RWPE1 (cell line): ENCODE measurements around the gene ANK2.

Experiments used
- CTCF ChIA-PET: fragments of 350-600 bp; sonication (Branson Sonifier 250); formaldehyde crosslinking; extraction: SDS; loops from one replicate; lab custom pipeline; 2021; lab: Yijun Ruan, JAX
- POLR2A ChIA-PET: fragments of 400-600 bp; formaldehyde crosslinking; extraction: SDS; loops from one replicate; lab custom pipeline; 2020; ENCODE audit warnings: antibody characterized with exemption; ENCODE audit not compliant: low non-redundant PET; lab: Yijun Ruan, JAX
- DNase-seq: peaks from one replicate; pipeline ENCODE4 v3.0.0; 2012; ENCODE audit warnings: low spot score
- H3K27ac ChIP-seq: fragments of 450-650 bp; 2 replicates; pipeline ENCODE4 v1.5.1; 2017
- CTCF ChIP-seq: fragments of 450-650 bp; conservative IDR thresholded peaks from 2 replicates; pipeline ENCODE4 v1.5.1; 2017; ENCODE audit warnings: low read depth, mild to moderate bottlenecking

Gene ANK2

DNA sequence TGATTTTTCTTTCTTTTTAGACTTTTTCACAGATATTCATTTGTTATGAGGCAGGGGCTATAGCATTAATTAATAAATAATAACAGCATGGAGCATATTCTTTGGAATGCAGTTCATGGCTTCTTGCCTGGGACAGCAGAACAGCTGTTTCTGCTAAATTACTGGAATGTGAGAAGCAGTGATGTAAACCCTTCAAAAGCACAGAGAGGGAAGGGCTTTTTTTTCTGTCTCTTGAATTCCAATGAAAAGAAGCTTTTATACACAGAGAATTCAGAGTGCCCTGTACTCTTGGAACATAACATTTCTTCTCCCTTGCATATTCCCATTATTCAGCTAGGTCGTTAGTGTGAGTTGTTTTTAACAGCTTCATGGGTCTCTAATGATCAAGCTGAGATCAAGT is 28.5 kb upstream of the ANK2 start:
- ChIA-PET POLR2A (no interaction called here), CTCF (interaction anchor here (0.6 kb wide), 1 partner anchor 118 kb away, joined by 3 read pairs; no protein-coding TSS in a partner anchor)
- no peak for TF ChIP-seq CTCF
- no peak for DNase-seq
- no peak overlapping the region for H3K27ac ChIP-seq

DNA sequence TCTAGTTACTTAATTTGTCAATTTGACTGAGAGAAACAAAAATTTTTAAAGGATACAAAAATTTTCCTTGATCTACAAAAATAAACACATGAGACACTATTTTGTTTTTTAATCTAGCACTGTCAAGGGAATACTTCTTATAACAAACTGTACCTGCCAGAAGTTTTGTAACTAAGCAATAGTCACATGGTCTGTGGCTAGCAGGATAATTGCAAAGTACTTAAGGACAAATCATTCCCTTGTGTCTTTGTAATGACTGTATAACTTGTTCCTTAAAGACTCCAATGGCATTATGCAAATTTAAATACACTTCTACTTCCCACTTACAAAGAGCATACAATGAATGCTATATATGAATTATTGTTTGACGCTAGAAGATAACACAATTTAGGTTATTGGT is 25.1 kb upstream of the ANK2 start:
- DNase-seq = no peak
- H3K27ac ChIP-seq = no peak overlapping the region
- no peak for TF ChIP-seq CTCF
- CTCF ChIA-PET = no interaction called here
- POLR2A ChIA-PET = no interaction called here

- DNase-seq = no peak
- CTCF ChIA-PET = no interaction called here
- POLR2A ChIA-PET = no interaction called here
- H3K27ac ChIP-seq = no peak overlapping the region
- TF ChIP-seq CTCF = no peak
Observed at GRCh38 chr4:113025416-113025815, 24.0 kb upstream of the ANK2 start.

DNA sequence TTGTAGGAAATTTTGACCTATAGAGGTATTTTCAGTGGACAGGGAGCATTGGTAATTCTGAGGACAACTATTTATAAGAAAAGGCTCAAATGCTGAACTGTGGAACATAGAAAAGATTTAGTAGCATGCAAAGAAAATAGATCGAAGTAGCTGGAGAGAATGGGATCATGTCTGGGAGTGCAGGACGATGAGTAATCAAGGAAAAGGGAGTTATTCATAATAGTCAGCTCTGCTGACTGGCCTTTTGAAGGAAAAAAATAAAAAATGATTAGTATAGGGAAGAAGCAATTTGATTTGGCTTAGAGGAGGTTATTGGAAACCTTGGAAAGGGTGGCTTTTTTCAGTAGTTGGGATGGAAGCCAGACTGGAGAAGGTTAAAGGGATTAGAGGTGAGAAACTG is 22.9 kb upstream of the ANK2 start:
- no peak for DNase-seq
- CTCF ChIA-PET = no interaction called here
- H3K27ac ChIP-seq = no peak overlapping the region
- no peak for TF ChIP-seq CTCF
- POLR2A ChIA-PET = no interaction called here

GRCh38 chr4:113028074-113028473 is 21.4 kb upstream of the ANK2 start:
- no peak for DNase-seq
- CTCF ChIA-PET = no interaction called here
- no peak for TF ChIP-seq CTCF
- no peak overlapping the region for H3K27ac ChIP-seq
- POLR2A ChIA-PET = no interaction called here

DNA sequence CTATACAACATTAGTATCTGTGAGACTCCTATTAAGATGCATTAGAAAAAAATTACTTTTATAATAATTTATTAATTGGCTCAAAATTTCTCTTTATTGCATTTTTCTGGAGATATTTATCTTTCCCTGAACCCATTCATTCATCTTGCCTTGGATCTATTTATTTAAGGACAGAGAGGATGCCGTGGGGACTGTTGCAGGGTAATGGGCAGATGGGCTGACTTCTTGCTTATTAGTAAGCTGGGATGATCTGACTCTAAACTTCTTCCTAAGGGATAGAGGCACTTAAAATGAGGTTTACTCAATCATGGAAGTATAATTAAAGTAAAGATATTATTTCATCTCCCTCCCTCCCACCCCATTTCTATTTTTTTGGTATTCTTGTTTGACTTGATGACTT is 18.2 kb upstream of the ANK2 start:
- ChIA-PET CTCF (interaction anchor here (0.7 kb wide), 2 partner anchors 59 to 247 kb away, joined by 3 read pairs; no protein-coding TSS in a partner anchor), POLR2A (no interaction called here)
- no peak for DNase-seq
- H3K27ac ChIP-seq = no peak overlapping the region
- TF ChIP-seq CTCF = no peak

DNA sequence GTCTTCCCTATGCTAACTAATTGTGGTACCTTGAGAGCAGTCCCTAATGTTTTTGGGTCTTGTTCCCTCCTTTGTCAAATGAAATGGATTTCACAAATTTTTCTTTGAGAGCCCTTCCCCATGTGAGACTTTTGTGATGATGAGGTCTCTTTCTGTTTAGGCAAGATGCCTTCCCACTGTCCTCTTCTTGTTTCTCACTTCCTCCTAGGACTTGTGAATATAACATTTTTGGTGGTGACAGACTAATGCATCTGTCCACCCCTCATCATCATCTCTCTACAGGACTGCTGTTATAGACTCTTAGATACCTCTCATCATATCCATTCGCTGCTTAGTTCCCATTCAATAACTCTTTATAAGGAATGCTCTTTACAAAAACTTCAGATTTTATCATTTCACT is 8.7 kb upstream of the ANK2 start:
- ChIA-PET CTCF (no interaction called here), POLR2A (no interaction called here)
- TF ChIP-seq CTCF = no peak
- no peak for DNase-seq
- H3K27ac ChIP-seq = no peak overlapping the region
